Endothelial cell of umbilical vein (primary cell): ENCODE data around the gene MTMR4. TPM values are rescaled to one million over a fixed set of nuclear protein-coding genes. Genes with fewer than 3 reads are reported as not detected.

Experiments
- BruUV-seq: library from RNA; stranded (reverse); fragments of 400-500 nt; replicated peaks from 2 replicates; lab custom pipeline; 2021; lab: Mats Ljungman, UMichigan
- CTCF ChIA-PET: fragments of 300-600, 350-600 bp; sonication (Branson Sonifier 250); formaldehyde crosslinking; loops from one replicate; lab custom pipeline; 2021; ENCODE audit warnings: antibody characterized with exemption, inconsistent platforms; lab: Charles Lee
- POLR2A ChIA-PET: fragments of 300-600, 350-600 bp; sonication (Branson Sonifier 250); formaldehyde crosslinking; loops from one replicate; lab custom pipeline; 2021; ENCODE audit warnings: antibody characterized with exemption, inconsistent platforms; lab: Charles Lee
- DNase-seq: peaks from one replicate; pipeline ENCODE4 v3.0.0-alpha.2; 2011; ENCODE audit warnings: low read depth, low spot score
- FAIRE-seq: peaks from 2 replicates; lab custom pipeline; 2011; peaks lifted over from hg19 to GRCh38; lab: Jason Lieb, UNC
- H2AFZ ChIP-seq: 2 replicates; pipeline ENCODE4 v1.6.0; 2012; ENCODE audit warnings: low read depth, low read length, control low read depth, inconsistent platforms
- H3K27ac ChIP-seq: 2 replicates; pipeline ENCODE4 v1.5.1; 2011; ENCODE audit warnings: low read depth, mild to moderate bottlenecking, control low read depth, low read length, moderate library complexity; ENCODE audit not compliant: insufficient read depth
- H3K27me3 ChIP-seq, 2 experiments: 2 replicates each; pipeline versions ENCODE4 v1.6.0 to v1.6.1; 2011; ENCODE audit warnings: low read length in 2 of 2, mixed read lengths in 1 of 2; ENCODE audit not compliant: control insufficient read depth in 2 of 2, insufficient read depth in 2 of 2
- H3K36me3 ChIP-seq, 2 experiments: 2 replicates in 1 of 2; 3 replicates in 1 of 2; pipeline ENCODE4 v1.5.1; 2011; ENCODE audit warnings: low read length in 2 of 2, mild to moderate bottlenecking in 1 of 2, moderate library complexity in 1 of 2; ENCODE audit not compliant: control insufficient read depth in 2 of 2, insufficient read depth in 2 of 2; ENCODE audit errors: extremely low read depth in 1 of 2
- H3K4me1 ChIP-seq: 3 replicates; pipeline ENCODE4 v1.5.1; 2011; ENCODE audit warnings: mild to moderate bottlenecking, low read length; ENCODE audit not compliant: control insufficient read depth, insufficient read depth; ENCODE audit errors: extremely low read depth
- H3K4me2 ChIP-seq: 2 replicates; pipeline ENCODE4 v1.6.1; 2011; ENCODE audit warnings: low read length, control low read depth, mixed read lengths; ENCODE audit not compliant: insufficient read depth
- H3K4me3 ChIP-seq, 3 experiments: fragments of 200-600 bp in 1 of 3; sonication (generic), shearing (Covaris generic) in 1 of 3; replicated peaks in 1 of 3; 2 replicates each; pipeline ENCODE4 v1.5.1; 2011 to 2016; ENCODE audit warnings: control low read depth in 3 of 3, low read length in 3 of 3, mild to moderate bottlenecking in 2 of 3, inconsistent platforms in 1 of 3, low read depth in 1 of 3, moderate library complexity in 1 of 3; ENCODE audit not compliant: insufficient read depth in 1 of 3
- H3K79me2 ChIP-seq: 2 replicates; pipeline ENCODE4 v1.6.0; 2012; ENCODE audit warnings: low read length, inconsistent platforms; ENCODE audit not compliant: control insufficient read depth, insufficient read depth
- H3K9ac ChIP-seq: replicated peaks from 2 replicates; pipeline ENCODE3; 2011; ENCODE audit warnings: low read length, control low read depth; ENCODE audit not compliant: insufficient read depth; ENCODE audit errors: extremely low read depth
- H3K9me1 ChIP-seq: replicated peaks from 3 replicates; pipeline ENCODE4 v1.6.0; 2011; ENCODE audit warnings: mild to moderate bottlenecking, low read length; ENCODE audit not compliant: control insufficient read depth, insufficient read depth; ENCODE audit errors: extremely low read depth
- H3K9me3 ChIP-seq: replicated peaks from 2 replicates; pipeline ENCODE4 v1.5.1; 2012; ENCODE audit warnings: low read length, inconsistent platforms; ENCODE audit not compliant: control insufficient read depth, insufficient read depth
- H4K20me1 ChIP-seq: replicated peaks from 2 replicates; pipeline ENCODE3; 2011; ENCODE audit warnings: mild to moderate bottlenecking, low read length; ENCODE audit not compliant: control insufficient read depth, insufficient read depth; ENCODE audit errors: extremely low read depth
- CTCF ChIP-seq, 2 donors: IDR thresholded peaks; 1 replicate in 1 of 2; 2 replicates in 1 of 2; pipeline ENCODE4 v1.5.1; 2011; ENCODE audit warnings: low read length in 2 of 2, mild to moderate bottlenecking in 2 of 2, moderate library complexity in 2 of 2, control low read depth in 1 of 2, inconsistent platforms in 1 of 2, low read depth in 1 of 2; ENCODE audit not compliant: insufficient read depth in 1 of 2; ENCODE audit errors: extremely low read depth in 1 of 2
- EZH2 ChIP-seq: IDR thresholded peaks from 2 replicates; pipeline ENCODE4 v1.6.1; 2012; ENCODE audit warnings: borderline replicate concordance, low read depth, mild to moderate bottlenecking, moderate library complexity, low read length, inconsistent platforms; ENCODE audit not compliant: severe bottlenecking
- FOS ChIP-seq: IDR thresholded peaks from 2 replicates; pipeline ENCODE4 v1.6.1; 2011; ENCODE audit warnings: mild to moderate bottlenecking, low read length, moderate library complexity, borderline replicate concordance; ENCODE audit not compliant: insufficient read depth
- GATA2 ChIP-seq: IDR thresholded peaks from 2 replicates; pipeline ENCODE4 v1.7.0; 2011; ENCODE audit warnings: low read depth, mild to moderate bottlenecking, moderate library complexity, mixed read lengths, low read length; ENCODE audit not compliant: insufficient read length, insufficient read depth
- MYC ChIP-seq: IDR thresholded peaks from one replicate; pipeline ENCODE4 v1.6.1; 2011; ENCODE audit warnings: mild to moderate bottlenecking, low read depth, low read length
- POLR2A ChIP-seq: IDR thresholded peaks from 2 replicates; pipeline ENCODE4 v1.6.1; 2012; ENCODE audit warnings: low read depth, mild to moderate bottlenecking, control low read depth, low read length
- POLR2AphosphoS5 ChIP-seq: IDR thresholded peaks from 2 replicates; pipeline ENCODE4 v1.6.1; 2012; ENCODE audit warnings: low read depth, mild to moderate bottlenecking, control low read depth, low read length, moderate library complexity; ENCODE audit not compliant: insufficient read depth
- dilution Hi-C: fragments of 300-500 bp; cut with MboI; formaldehyde crosslinking; loops from one replicate; pipeline ENCODE4 v1.15.0; 2019; ENCODE audit warnings: low sequenced_read_pairs; ENCODE audit not compliant: extremely low pct_ligation_motif_present
- intact Hi-C: fragments of 100-400 bp; cut with micrococcal nuclease; formaldehyde crosslinking; loops from one replicate; pipeline ENCODE4 v1.10.0; 2022
- polyA plus RNA-seq, 4 experiments: library from polyadenylated mRNA; depleted of rRNA in 3 of 4; stranded (reverse) in 3 of 4; unstranded in 1 of 4; fragments of >200 nt; gene quantifications; 2 replicates each; pipeline versions ENCODE4 v1.2.1 to v1.2.3, GENCODE V29; 2011 to 2012; ENCODE audit warnings: missing spikeins in 1 of 4
- total RNA-seq: library from RNA; stranded (reverse); gene quantifications from 2 replicates; pipeline ENCODE4 v1.2.3, GENCODE V29; 2021

The MTMR4 gene
- total and polyA plus RNA-seq, 2 donors (not counting 3 experiments of a cell fraction or from before 2014, with no cell fraction given): 25.1 to 41.0 TPM

- Histone ChIP-seq H3K27me3 (peaks cover 8 to 10% of the 10 kb centered on the region in 2 experiments), H3K9me1 (no peaks in the 10 kb centered on the region), H3K4me3 (no peak overlapping the region), H3K9me3 (no peaks in the 10 kb centered on the region), H3K27ac (no peak overlapping the region), H3K4me1 (no peaks in the 10 kb centered on the region), H2AFZ (no peak overlapping the region), H3K36me3 (no peaks in the 10 kb centered on the region), H4K20me1 (no peaks in the 10 kb centered on the region), H3K4me2 (no peak overlapping the region), H3K79me2 (no peaks in the 10 kb centered on the region), H3K9ac (no peak overlapping the region)
- dilution Hi-C loops: no loop called here
- ChIA-PET POLR2A (interaction anchor here (0.8 kb wide), 1 partner anchor 92 kb away, joined by 4 read pairs; no protein-coding TSS in a partner anchor), CTCF (interaction anchor here (0.6 to 1.2 kb wide), 4 partner anchors 18 to 26 kb away, joined by 3 to 4 read pairs (median 3); no protein-coding TSS in a partner anchor)
- intact Hi-C loops: no loop called here
- no TSS peak for BruUV-seq
- no peak for DNase-seq
- no peak for FAIRE-seq
- no peak for TF ChIP-seq FOS
- no peak for TF ChIP-seq EZH2
Observed at GRCh38 chr17:58538811-58539409, 24.5 kb upstream of the MTMR4 start.

DNA sequence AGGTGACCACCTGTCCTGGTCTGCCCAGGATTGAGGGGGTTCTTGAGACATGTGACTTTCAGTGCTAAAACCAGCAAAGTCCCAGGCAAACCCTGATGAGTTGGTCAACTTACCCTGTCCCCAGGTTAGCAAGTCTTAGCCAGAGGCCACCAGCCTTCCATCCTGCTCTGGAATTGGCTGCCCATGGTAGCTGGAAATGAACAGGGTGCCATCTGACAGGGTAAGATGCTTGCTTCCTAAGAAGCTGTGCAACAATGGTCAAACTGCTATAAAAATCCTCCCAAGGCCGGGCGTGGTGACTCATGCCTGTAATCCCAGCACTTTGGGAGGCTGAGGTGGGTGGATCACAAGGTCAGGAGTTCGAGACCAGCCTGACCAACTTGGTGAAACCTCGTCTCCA, 22.8 kb upstream of the MTMR4 start:
- dilution Hi-C loops: no loop called here
- FAIRE-seq: no peak

More for the DNA sequence above, 22.8 kb upstream of the MTMR4 start:
- POLR2A ChIA-PET: no interaction called here
- Histone ChIP-seq H3K4me3 (no peak overlapping the region), H3K27ac (no peak overlapping the region), H3K27me3 (peaks cover 10% of the 10 kb centered on the region in 2 experiments), H3K4me2 (no peak overlapping the region), H3K36me3 (no peaks in the 10 kb centered on the region), H4K20me1 (no peaks in the 10 kb centered on the region), H3K79me2 (no peaks in the 10 kb centered on the region), H3K9me3 (no peaks in the 10 kb centered on the region), H3K9ac (no peak overlapping the region), H3K9me1 (no peaks in the 10 kb centered on the region), H3K4me1 (no peaks in the 10 kb centered on the region), H2AFZ (no peak overlapping the region)
- intact Hi-C loops: no loop called here
- no peak for DNase-seq
- TF ChIP-seq POLR2A: no peak
- no peak for TF ChIP-seq FOS
- no peak for TF ChIP-seq EZH2
- no peak for TF ChIP-seq CTCF (IDR thresholded peaks at IDR 0.05; ENCODE audit: extremely low read depth in 1 of 2, insufficient read depth in 1 of 2, low read depth in 1 of 2, low read length in 2 of 2)
- no peak for TF ChIP-seq GATA2
- no peak for TF ChIP-seq MYC
- TF ChIP-seq POLR2AphosphoS5: no peak
- CTCF ChIA-PET: interaction anchor here (0.7 to 2.0 kb wide), 4 partner anchors 15 to 88 kb away, joined by 3 to 5 read pairs (median 4); no protein-coding TSS in a partner anchor
- no TSS peak for BruUV-seq
